ENCODE results near the gene SOX10.

- TF ChIP-seq, protein P1, sequence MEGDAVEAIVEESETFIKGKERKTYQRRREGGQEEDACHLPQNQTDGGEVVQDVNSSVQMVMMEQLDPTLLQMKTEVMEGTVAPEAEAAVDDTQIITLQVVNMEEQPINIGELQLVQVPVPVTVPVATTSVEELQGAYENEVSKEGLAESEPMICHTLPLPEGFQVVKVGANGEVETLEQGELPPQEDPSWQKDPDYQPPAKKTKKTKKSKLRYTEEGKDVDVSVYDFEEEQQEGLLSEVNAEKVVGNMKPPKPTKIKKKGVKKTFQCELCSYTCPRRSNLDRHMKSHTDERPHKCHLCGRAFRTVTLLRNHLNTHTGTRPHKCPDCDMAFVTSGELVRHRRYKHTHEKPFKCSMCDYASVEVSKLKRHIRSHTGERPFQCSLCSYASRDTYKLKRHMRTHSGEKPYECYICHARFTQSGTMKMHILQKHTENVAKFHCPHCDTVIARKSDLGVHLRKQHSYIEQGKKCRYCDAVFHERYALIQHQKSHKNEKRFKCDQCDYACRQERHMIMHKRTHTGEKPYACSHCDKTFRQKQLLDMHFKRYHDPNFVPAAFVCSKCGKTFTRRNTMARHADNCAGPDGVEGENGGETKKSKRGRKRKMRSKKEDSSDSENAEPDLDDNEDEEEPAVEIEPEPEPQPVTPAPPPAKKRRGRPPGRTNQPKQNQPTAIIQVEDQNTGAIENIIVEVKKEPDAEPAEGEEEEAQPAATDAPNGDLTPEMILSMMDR (conservative IDR thresholded peaks at IDR 0.05; ENCODE audit: low read length), result peak; percentile 42
- no peak for TF ChIP-seq EZH2phosphoT487 (IDR thresholded peaks at IDR 0.05; ENCODE audit: borderline replicate concordance)
Measured at GRCh38 chr22:38017272-38017920, 33.0 kb upstream of the SOX10 start.

All from Loucy (cell line).